GM13976 (cell line): ENCODE measurements around the gene AP3S1.
A peak's percentile ranks its signal among the peaks of the same experiment; 100 is the strongest.

Experiments used
- DNase-seq: peaks from one replicate; pipeline ENCODE4 v3.0.0; 2012; ENCODE audit warnings: low spot score
- in situ Hi-C: fragments of 300-500 bp; cut with MboI; formaldehyde crosslinking; loops from one replicate; pipeline ENCODE4 v1.12.0; 2022; ENCODE audit warnings: low sequenced_read_pairs, mixed read lengths, inconsistent platforms; ENCODE audit not compliant: unreplicated experiment
- TF ChIP-seq, protein P1 (sequence below): IDR thresholded peaks from 2 replicates; pipeline ENCODE4 v1.5.1; 2012; ENCODE audit warnings: borderline replicate concordance, mild to moderate bottlenecking; ENCODE audit not compliant: insufficient read depth; ENCODE audit errors: extremely low read depth, missing control alignments, control extremely low read depth

Gene AP3S1

DNA sequence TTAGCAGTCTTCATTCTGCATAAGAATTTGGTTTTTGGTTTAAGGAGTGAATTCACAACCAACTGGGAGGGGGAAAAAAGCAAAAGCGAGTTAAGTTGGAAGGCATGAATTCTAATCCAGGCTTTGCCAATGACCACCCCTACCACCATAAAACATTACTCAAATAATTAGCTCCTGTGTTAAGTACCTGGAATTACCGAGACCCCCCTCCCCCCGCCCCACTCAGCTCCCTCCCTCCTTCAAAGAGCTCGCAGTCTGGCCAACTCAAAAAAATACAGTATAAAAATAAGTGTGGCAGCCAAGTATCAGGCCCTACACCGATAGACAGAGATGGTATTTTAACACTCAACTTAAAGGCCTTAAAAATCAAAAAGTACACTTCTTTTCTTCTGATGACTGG is 862 bp upstream of the AP3S1 start:
- DNase-seq, result no peak
- TF ChIP-seq, protein P1, sequence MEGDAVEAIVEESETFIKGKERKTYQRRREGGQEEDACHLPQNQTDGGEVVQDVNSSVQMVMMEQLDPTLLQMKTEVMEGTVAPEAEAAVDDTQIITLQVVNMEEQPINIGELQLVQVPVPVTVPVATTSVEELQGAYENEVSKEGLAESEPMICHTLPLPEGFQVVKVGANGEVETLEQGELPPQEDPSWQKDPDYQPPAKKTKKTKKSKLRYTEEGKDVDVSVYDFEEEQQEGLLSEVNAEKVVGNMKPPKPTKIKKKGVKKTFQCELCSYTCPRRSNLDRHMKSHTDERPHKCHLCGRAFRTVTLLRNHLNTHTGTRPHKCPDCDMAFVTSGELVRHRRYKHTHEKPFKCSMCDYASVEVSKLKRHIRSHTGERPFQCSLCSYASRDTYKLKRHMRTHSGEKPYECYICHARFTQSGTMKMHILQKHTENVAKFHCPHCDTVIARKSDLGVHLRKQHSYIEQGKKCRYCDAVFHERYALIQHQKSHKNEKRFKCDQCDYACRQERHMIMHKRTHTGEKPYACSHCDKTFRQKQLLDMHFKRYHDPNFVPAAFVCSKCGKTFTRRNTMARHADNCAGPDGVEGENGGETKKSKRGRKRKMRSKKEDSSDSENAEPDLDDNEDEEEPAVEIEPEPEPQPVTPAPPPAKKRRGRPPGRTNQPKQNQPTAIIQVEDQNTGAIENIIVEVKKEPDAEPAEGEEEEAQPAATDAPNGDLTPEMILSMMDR, result no peak
- in situ Hi-C loops, result loop anchor here (25.0 kb wide), 2 partner anchors 221 to 529 kb away; no protein-coding TSS in a partner anchor

DNA sequence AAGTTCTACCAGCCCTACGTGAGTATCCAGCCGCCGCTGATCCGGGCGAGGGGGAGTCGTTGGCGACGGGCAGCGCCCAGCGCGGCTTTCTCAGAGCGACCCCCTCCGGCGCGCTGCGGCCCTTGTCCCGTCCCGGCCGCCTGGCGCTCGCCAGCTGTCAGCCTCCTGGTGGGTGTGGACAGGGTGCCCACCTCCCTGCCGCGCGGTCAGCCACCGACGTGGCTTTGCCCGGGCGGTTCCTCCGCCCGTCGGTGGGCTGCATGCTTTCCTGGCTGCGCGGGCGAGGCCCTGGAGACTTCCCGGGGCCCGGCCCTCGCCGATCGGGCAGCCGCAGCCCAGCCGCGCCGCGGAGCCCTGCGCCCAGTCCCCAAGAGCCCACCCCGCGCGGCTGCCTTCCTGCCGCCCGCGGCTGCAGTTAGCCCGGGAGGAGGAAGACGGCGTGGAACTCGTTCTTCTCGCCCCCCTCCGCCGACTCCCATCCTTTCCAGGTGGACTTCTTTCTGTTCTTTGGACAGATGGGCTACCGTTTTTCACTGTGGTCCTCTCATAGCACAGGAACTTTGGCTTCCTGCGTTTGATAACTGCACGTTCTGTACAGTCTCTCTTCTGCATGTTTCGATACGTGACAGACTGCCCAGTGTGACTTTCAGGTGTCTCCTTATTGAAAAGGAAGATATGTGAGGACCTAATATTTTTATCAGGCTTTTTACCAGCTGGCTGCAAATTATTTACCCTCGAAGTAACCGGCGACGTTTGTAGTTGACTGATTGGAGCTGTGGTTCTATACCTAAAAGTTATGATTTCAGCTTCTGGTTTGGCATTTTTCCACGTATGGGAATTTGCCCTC is 577 bp downstream of the AP3S1 start:
- TF ChIP-seq, protein P1, result peak; percentile 17
- DNase-seq, result no peak
- in situ Hi-C loops, result loop anchor here (25.0 kb wide), 2 partner anchors 220 to 530 kb away; no protein-coding TSS in a partner anchor

DNA sequence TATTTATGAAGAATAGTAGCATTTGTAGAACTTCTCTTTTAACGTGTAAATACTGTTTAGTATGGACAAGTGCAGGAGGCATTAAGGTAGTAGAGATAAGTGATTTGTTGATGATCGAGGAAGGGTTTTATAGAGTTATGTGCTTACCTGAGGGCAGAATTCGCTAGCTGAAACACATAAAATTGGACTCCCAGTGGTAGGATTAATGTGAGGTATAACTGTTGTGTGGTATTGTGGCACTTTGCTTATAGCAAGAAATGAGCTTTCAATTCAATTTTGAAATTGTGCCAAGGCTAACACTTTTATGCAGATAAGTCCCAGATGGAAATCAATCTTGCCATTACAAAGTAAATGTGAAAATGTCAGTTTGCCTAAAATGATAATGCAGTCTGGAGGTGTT is 1.2 kb downstream of the AP3S1 start:
- in situ Hi-C loops, result loop anchor here (25.0 kb wide), 2 partner anchors 219 to 531 kb away; no protein-coding TSS in a partner anchor
- TF ChIP-seq, protein P1, result no peak
- no peak for DNase-seq

DNA sequence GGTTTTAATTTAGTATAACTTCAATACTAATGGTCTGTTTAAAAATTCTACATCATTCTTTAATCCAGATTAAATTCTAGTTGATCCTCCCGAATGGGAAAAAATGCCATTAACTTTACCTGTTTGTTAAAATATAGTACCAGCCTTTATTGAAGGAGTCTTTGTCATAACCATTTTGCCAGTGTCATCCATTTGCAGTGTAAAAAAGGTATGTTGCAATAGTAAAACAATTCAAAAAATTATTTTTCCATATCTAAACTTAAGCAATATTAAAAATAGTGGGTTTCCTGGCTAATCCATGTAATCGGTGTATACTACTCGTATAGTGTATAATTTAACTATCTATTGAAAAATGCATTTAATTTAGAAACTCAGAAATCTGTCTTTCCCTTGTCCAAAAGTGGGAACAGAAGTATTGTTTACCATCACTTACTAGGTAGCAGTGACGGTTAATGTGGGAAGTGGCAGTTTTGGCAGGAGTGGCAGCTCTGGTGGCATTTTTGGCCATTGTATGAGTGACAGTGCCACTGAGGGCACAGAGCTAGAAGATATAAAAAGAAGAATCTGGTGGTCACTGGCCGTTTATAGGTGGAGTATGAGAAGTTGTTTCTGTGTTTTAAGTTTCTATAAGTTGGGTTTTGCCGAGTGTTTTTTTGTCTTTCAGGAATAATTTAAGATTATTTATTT is 1.9 kb downstream of the AP3S1 start:
- TF ChIP-seq, protein P1, result no peak
- DNase-seq, result no peak
- in situ Hi-C loops, result loop anchor here (25.0 kb wide), 2 partner anchors 219 to 531 kb away; no protein-coding TSS in a partner anchor

DNA sequence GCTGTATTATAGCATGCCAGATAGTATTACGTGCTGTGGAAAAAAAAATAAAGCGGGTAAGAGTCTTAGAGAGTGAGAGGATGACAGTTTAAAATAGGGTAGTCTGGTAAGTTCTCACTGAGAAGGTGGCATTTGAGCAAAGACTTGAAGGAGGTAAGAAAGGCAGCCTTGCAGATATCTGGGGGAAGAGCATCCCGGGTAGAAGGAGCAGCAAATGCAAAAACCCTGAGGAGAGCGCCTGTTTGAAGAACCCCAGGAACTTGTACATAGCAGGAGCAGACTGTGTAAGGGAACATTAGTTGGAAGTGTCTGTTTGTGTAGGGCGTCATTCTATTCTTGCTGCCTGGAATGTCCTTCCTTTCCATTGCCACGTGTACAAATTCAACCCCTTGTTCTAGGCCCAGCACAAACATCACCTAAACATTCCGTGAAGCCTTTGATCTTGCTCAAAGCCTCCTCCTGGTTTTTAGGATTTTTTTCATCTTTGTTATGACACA is 2.6 kb downstream of the AP3S1 start:
- TF ChIP-seq, protein P1, result no peak
- no peak for DNase-seq
- in situ Hi-C loops, result loop anchor here (25.0 kb wide), 2 partner anchors 218 to 532 kb away; no protein-coding TSS in a partner anchor

DNA sequence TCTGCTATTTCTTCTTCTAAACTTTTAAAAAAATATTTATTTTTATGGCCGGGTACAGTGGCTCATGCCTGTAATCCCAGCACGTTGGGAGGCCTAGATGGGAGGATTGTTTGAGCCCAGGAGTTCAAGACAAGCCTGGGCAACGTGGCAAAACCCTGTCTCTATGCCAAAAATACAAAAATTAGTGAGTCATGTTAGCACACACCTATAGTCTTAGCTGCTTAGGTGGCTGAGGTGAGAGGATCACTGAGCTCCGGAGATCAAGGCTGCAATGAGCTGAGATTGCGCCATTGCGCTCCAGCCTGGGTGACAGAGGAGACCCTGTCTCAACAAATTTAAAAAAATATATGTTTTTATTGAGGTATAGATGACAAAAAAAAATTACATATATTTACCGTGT is 5.6 kb downstream of the AP3S1 start:
- no peak for DNase-seq
- TF ChIP-seq, protein P1, result no peak
- in situ Hi-C loops, result loop anchor here (25.0 kb wide), 2 partner anchors 215 to 535 kb away; no protein-coding TSS in a partner anchor
